Midbrain (tissue), 1 donor: ENCODE results near the gene ELL2.

Experiments
- DNase-seq: peaks from one replicate; lab custom pipeline; 2025; lab: John Stamatoyannopoulos, UW

The ELL2 gene

DNA sequence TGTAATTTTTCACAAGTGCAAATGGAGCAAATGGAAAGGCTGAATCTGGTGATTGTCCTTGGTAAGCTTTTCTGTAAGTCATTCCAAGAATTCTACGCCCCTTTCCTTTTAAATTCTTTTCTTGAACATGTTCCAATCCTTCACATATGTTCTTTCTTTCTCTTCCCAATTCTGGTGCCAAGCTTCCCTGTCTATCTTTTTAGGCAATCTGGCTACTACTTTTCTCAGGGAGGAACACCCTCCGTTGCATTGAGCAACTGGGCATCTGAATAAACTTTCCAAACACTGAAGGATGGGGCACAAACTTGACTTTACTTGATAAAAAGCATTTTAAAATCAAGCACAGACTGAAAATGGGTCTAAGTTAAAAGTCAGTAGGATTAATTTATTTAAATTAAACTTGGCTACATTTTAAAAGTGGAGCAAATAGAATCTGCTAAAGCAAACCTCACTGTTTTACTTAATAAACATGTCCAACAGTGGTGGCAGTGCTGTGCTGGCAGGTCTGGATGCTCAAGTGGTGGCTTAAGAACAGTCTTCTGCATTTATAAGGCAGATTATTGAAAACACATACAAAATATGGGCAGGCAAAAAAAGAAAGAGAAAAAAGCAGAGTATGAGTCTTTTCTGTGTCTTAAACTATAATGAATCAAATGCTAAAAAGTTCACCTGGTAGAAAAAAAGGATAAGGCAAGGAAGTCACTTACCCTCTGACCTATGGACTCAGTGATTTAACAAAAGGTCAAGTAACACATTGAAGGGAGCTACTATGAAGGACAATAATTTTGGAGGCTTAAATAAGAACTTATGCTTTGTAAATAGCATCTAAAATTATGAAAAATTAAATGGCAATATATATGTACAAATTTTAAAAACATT is 5.4 kb downstream of the ELL2 start:
- peak; percentile 18 for DNase-seq

DNA sequence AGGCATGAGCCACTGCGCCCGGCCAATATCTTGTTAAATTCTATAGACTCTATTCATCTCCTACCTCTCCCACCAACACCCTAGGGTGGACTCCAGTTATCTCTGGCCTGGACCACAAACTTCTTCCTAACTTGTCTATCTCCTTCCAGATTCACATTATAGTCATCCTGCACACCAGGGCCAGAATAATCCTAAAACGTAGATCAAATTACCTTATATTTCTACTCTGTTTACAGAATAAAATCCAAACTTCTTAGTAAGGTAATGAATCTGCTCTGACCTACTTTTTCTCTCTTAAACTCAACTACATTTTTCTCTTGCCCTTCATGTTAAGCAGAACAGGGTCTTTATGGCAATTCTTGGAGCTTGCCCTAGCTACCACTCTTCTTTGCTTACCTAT is 6.9 kb downstream of the ELL2 start:
- DNase-seq = no peak

DNA sequence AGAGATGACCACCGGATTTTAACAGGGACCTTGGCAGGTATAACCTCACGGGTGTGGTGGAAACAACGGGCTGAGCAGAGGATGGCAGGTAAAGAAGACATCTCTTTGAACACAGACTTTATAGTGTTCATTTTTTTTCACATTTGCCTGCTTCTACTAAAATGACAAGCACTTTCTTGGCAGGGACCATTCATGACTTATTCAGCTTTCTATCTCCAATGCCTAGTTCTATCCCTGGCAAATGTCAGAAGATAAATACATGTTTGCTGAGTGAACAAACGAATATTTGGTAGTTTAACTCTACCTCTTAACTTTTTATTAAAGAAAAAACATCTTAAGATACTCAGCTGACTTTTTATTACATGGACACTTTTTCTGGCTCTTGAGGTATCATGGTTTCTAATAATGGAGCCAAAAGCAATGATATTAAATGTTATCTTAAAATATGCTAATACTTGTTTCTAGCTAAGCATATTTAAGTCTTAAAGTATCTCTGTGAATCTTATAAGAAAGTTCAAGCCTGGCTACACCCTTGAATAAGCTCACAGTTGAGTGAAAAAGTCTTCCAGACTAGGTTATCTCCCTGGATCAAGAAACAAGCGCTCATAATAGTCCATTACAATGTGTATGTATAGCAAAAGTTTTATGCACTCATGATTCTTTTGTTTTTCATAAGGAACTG is 8.5 kb downstream of the ELL2 start:
- DNase-seq = no peak

DNA sequence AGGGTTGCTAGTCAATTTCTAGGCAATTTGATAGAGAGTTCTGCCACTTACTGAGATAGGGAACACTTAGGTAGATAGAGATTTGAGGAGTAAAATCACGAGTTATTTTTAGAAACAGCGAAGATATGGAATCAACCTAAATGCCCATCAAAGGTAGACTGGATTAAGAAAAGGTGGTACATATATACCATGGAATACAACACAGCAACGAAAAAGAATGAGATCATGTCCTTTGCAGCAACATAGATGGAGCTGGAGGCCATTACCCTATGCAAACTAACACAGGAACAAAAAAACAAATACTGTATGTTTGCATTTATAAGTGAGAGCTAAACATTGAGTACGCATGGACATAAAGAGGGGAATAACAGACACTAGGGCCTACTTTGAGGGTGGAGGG is 9.7 kb downstream of the ELL2 start:
- no peak for DNase-seq

DNA sequence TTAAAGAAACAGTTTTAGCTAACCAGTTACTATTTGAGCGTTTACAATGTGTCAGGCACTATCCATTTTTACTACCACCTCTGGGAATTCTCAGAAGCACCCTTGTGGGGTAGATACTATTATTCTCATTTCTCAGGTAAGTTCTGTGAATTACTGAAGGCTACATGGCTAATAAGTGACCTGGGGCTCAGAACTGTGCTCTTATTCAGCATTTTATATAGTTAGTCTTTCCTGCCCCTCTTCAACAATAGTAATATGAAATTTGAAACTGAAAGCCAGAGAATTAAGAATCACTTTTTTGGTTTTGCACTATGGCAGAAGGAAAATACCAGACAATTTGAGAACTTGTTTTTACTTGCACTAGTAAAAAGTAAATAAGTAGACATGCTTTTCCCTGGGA is 11.8 kb downstream of the ELL2 start:
- no peak for DNase-seq

DNA sequence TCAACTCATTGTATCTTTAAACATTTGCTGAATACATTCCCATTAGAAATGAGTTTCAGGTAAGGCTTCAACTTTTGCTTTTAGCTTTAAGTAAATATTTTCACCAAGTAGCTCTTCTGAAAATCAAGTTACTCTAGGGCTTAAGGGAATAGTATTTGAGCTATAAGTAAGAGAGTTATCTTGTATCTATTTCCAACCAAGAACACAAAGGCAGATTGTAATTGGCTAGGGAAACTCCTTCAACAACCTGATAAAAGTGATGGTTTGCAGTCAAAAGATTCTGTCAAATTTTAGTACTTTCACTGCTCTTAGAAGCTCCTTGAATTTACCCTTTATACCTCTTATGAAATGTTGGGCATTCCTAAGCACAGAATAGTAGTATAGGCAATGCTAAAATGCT is 13.0 kb downstream of the ELL2 start:
- no peak for DNase-seq

DNA sequence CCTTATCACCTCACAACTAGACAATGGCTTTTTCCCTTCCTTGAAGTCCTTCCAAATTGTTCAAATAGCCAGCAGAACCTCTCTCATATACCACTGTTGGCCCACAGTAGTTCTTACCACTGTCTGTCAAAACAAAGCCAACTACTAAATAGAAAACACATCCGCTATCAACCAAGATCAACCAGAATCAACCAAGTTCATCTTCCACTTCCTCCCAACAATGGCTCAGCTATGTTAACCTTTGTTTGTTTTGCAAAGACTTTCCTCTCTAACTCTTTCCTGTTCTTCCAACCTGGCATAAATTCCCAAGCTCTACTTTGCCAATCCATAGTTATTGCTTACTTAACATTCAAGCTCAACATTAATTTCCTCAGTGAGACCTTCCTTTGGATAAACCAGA is 15.2 kb downstream of the ELL2 start:
- DNase-seq = no peak

DNA sequence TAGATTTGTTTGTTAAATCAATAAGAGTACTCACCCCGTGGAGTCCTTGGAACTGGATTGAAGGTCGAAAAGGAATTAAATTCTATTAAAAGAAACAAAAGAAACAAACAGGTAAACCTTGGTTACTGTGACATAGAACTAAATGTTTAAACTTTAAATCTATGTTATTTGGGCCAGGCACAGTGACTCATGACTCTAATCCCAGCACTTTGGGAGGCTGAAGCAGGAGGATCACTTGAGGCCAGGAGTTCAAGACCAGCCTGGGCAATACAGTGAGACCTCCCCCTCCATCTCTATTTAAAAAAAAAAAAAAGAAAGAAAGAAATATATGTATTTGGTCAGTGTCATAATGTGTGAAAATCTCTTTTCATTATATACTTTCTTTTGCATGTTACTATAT is 18.7 kb downstream of the ELL2 start:
- no peak for DNase-seq

DNA sequence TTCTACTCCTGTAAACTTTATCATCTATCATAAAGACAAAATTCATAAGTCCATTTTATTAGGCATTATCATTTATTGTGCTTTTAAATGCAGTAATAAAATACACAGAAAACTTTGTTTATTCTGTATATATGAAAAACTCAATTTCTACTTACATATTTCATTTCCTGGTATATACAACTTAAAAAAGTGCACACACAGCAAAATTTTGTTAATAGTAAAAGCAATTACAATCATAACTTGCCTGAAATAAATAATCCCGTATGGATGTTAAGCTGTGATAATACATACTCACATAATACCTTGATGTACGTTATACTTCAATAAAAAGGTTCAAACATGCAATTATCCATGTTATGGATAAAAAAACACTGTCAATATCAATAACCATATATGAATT is 19.2 kb downstream of the ELL2 start:
- no peak for DNase-seq

DNA sequence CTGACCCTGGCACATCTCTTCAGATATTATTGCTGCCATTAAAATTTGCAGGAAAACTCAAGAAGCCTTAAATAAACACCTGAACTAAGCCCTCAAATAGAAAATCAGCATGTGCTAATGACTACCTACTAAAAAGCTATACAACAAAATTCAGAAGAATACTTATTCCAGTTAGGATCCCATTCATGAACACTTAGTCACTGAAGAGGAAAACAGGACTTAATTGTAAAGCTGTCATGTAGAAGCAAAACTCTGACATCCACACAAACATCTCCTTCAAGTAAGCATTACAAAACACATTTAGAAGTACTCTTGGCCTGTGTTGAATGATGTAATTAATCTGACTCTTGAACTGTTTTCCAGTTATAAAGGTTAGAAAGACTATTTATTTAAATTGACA is 19.9 kb downstream of the ELL2 start:
- DNase-seq = peak; percentile 32

DNA sequence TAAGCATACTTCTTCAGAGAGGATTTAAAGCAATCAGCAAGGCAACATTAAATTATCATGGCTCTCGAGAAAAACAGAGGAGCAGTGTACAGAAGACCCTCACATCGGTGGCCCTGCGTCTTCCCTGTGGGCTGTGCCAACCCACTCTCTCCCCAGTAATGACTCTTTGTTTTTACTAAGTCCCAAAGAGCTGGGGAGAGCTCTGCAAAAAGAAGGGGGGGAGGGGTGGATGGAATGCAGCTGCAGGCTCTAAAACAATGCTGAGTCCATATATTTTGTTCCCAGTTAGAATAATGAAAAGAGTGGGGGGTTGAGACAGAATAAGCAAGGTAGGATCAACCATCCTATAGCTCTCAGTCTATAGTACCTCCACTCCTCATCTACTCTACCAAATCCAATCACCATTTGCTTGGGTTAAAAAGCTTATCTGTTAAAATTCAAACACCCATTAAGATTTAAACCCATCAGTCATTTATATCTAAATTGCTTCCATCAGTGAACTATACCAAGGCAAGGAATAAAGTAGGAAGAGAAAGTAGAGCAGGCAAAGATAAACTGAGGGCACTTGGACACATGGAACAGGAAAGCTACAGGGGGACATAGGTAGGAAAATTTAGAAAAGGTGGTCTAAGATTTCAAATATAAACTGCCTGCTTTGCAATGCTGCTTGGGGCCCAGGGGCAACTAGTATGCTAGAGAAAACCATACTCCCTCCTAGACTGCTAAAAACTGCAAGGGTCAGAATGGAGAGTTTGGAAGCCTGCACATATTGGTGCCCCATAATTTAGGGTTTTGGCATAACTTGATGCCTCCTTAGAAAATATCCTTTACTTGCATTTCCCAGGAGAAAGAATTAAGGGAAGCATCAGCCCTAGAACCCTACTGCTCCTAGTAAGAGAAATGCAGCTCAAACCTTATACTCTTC is 20.6 kb downstream of the ELL2 start:
- DNase-seq = peak; percentile 69

DNA sequence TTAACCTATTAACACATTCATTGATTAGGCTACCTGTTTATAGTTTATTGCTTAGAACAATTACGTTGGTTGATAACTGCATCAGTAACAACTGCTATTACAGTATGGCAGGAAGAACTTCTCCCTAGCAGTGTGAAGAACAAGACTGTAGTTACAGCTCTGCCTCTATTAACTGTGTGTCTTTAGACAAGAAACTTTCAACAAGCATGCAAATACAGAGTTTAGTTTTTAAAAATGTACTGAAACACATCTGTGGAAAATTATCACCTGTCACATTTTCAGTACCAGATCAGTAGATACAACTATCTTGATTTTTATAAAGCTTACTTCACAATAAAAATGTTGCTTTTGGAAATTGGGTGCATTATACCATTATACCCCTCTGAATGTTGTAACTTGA is 22.2 kb downstream of the ELL2 start:
- no peak for DNase-seq

DNA sequence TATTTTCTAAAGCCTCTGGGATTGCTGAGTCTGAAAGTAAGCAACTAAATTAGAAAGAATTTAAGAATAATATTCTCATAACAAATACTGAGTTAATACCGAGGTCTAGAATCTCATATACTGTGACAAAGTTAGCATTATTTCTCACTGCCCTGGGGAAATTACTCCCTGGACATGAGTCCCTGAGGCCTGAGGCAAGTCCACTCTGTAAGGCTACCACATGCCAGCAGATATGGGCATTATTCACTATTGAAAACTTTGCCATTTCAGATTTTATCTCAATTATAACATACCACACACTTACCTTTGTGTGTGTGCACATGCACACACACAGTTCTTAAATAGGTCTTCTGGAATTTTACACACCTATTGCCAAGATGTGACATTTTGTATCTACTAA is 22.9 kb downstream of the ELL2 start:
- DNase-seq = no peak

DNA sequence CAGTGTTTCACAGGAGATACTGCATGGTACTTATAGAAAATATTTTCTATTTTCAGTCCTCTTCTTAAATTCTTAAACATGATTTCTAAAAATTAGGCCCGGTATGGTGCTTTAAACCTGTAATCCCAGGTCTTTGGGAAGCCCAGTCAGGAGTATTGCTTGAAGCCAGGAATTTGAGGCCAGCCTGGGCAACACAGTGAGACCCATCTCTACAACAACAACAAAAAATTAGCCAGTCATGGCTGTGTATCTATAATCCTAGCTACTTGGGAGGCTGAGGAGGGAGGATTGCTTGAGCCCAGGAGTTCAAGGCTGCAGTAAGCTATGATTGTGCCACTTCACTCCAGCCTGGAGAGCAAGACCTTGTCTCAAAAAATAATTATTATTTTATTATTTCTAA is 23.3 kb downstream of the ELL2 start:
- DNase-seq = no peak

DNA sequence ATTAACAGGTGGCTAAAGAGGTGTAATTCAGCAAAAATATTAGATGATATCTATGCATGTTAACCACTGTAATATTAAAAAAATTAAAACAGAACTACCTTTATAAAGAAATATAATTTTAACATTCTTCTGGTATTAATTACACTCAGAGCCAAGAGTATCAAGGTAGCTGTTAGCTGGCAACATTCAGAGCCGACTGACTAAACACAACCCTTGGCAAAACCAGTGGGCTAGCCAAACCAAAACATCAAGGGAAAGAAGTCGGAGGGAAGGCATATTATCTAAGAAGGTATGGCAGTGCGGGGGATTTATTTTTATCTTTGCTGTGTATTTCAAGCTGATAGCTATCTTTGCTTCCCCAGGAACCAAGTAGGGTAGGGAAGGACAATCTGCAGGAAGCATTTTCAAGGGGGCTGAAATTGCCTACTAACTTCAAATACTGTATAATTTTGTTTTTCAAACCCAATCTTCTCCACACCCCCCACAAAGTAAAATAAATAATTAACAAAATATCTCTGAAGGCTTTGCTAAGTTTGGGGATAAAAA is 24.0 kb downstream of the ELL2 start:
- no peak for DNase-seq

DNA sequence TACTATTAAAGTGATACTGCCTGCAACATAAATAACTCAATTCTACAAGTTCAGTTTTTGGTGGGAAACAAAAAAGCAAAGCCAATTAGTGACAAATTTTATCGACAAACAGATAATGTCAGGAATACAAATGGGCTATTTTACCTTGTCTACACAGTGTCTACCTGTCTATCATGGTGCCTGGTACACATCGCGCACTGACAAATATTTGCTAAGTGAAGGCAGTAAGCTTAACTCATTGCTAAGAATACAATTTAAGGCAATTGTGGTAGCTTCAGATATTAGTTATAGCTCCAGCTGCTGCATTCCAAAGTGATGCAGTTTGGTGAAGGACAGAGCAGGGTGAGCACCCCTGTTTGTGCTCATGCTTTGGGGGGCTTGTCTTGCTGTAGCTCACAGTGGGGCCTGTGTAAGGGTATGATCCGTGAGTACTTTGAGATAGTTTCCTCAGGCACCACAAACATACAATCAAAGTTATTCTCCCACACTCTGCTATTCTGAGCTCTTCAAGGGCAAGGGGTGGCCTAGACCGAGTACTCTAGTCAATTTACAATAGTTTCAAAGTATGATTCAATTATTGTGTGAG is 24.7 kb downstream of the ELL2 start:
- no peak for DNase-seq

DNA sequence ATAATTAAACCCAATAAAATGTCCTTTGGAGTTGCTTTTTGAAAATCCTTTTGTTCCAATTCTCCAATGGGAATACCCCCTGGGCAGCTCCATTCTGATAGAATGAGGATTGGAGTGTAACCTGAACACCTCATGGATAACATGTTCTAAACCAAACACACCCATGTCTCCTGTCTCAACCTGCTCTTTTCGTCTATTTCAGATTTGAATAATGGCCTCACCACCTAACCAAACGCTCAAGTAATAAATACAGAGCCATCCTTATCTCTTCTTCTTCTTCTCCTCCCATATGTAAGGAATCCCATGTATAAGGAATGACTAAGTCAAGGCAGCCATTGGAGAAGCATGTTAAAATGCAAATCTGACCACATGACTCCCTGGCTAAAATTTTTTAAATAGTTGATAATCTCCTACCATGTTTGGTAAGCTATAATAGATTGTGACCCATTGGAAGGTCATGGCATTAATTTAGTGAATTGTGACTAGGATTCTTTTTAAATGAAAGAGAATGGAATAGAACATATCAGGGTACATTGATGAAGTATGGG is 26.0 kb downstream of the ELL2 start:
- no peak for DNase-seq

DNA sequence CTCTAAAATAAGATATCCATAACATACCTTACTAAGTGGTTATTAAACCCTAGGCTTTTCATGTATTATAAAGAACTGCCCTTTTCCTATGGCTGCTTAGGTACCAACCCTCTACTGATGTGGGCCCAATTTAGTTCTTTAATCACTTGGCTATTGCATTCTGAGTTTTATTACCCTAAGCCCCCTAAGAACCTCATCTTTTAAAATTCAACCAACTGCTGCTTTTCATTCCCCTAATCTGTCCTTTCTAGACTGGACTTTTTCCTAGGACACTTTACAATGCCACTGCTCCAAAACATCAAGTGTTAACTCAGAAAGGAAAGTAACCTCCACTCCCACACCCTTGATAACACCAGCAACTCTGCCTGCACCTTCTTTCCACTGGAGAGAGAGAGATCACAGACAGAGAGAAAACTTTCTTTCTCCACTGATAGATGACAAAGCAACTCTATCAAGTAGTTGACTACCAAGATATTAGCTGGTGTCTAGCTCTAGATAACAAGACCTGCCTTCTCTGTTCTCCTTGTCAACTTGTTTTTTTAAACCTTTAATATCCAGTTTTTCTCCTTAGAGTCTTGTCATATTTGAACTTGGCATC is 27.3 kb downstream of the ELL2 start:
- no peak for DNase-seq

DNA sequence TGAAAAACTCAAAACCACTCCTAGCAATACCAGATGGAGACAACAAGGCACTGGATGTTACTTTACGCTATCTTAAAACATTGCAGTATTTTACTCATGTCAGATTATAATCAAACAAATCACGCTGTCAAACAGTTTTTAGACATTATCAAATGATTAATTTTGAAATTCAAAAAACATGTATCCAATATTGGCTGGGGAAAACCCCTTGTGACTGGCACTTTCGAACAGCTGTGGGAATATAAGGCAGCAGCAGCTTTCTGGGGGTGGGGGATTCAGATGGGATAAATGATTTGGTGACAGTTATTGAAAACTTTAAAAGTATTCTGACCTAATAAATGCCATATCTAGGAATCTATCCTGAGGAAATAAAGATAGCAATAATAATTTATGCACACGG is 28.7 kb downstream of the ELL2 start:
- DNase-seq = no peak

DNA sequence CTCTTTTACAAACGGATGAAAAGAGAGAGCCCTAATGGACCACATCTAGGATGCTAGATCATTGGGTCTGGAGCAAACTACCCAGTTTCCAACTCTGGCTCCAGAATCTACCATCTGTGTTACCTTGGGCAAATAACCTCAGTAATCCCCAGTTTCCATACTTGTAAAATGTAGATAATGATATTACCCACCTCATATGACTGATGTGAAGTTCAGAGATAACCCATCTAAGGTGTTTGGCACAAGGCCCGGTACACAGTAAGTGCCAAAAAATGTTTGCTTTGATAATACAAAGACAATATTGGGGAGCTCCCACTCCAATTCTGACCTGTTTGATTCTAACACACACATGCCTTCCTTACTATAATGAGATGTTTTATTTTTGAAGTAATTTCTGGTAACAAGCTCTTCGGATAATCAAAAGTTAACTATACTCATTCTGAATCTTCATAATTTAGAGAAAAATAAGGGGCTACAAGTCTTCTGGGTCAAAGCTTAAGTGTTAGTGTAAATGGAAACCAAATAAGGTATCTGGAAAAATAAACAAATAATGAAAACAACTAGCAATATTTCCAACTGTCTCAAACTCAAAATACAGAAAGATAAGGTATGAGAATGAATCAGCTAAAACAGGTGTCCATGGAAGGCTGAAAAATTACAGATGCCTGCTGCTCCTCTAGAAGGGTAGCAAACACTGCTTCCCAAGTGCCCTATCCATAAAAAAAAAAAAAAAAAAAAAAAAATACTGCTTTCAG is 30.4 kb downstream of the ELL2 start:
- no peak for DNase-seq
